ENCODE results near the gene DHRS7B.

GRCh38 chr17:21174713-21175112, 47.9 kb downstream of the DHRS7B start:
- no peak for TF ChIP-seq CTCF (IDR thresholded peaks at IDR 0.05)
- TF ChIP-seq POLR2AphosphoS5 (IDR thresholded peaks at IDR 0.05) = no peak

Data from suprapubic skin (tissue), 3 donors.